Brain microvascular endothelial cell (primary cell): ENCODE data around the gene TMC8.
A peak's percentile ranks its signal among the peaks of the same experiment; 100 is the strongest.
"Not testable (repeated sequence)": the region's sequence is repeated elsewhere in the genome, so short reads cannot be mapped to it uniquely, and the experiment has no call there.

Experiments used
- DNase-seq: peaks from one replicate; pipeline ENCODE4 v3.0.0-alpha.2; 2020
- H3K27ac ChIP-seq: fragments of 250-450 bp; sonication (Bioruptor Pico); 2 replicates; pipeline ENCODE4 v1.5.1; 2020; ENCODE audit warnings: mild to moderate bottlenecking, moderate library complexity
- H3K27me3 ChIP-seq: fragments of 250-450 bp; sonication (Bioruptor Pico); replicated peaks from 2 replicates; pipeline ENCODE4 v1.5.1; 2020; ENCODE audit warnings: mild to moderate bottlenecking
- H3K36me3 ChIP-seq: fragments of 250-450 bp; sonication (Bioruptor Pico); replicated peaks from 2 replicates; pipeline ENCODE4 v1.5.1; 2020; ENCODE audit warnings: mild to moderate bottlenecking
- H3K4me3 ChIP-seq: 2 replicates; pipeline ENCODE4 v1.5.1; 2011; ENCODE audit warnings: low read depth, mild to moderate bottlenecking, control low read depth, low read length, moderate library complexity
- CTCF ChIP-seq: IDR thresholded peaks from 2 replicates; pipeline ENCODE4 v1.5.1; 2011; ENCODE audit warnings: low read depth, mild to moderate bottlenecking, moderate library complexity, low read length, control low read depth, inconsistent platforms; ENCODE audit errors: missing control alignments
- in situ Hi-C: cut with HindIII; loops from 2 replicates; pipeline ENCODE4 v1.10.0; 2017; ENCODE audit warnings: low sequenced_read_pairs, low pct_ligation_motif_present

Gene TMC8

GRCh38 chr17:78111727-78112517 is 18.6 kb upstream of the TMC8 start:
- in situ Hi-C loops, result no loop called here
- no peaks in the 10 kb centered on the region for H3K27me3 ChIP-seq
- no peak overlapping the region for H3K27ac ChIP-seq
- no peak for DNase-seq
- no peak overlapping the region for H3K4me3 ChIP-seq
- H3K36me3 ChIP-seq, result no peaks in the 10 kb centered on the region
- TF ChIP-seq CTCF, result no peak

GRCh38 chr17:78112518-78113471 is 17.8 kb upstream of the TMC8 start:
- H3K36me3 ChIP-seq, result no peaks in the 10 kb centered on the region
- no peaks in the 10 kb centered on the region for H3K27me3 ChIP-seq
- no peak overlapping the region for H3K27ac ChIP-seq
- TF ChIP-seq CTCF, result peak; percentile 97
- in situ Hi-C loops, result no loop called here
- DNase-seq, result peak; percentile 41
- no peak overlapping the region for H3K4me3 ChIP-seq

- no peak overlapping the region for H3K27ac ChIP-seq
- no peak for TF ChIP-seq CTCF
- in situ Hi-C loops, result no loop called here
- H3K36me3 ChIP-seq, result no peaks in the 10 kb centered on the region
- DNase-seq, result no peak
- H3K4me3 ChIP-seq, result no peak overlapping the region
- H3K27me3 ChIP-seq, result no peaks in the 10 kb centered on the region
Measured at GRCh38 chr17:78113804-78114785, 16.5 kb upstream of the TMC8 start.

GRCh38 chr17:78114831-78115723 is 15.5 kb upstream of the TMC8 start:
- H3K36me3 ChIP-seq, result no peaks in the 10 kb centered on the region
- H3K27me3 ChIP-seq, result no peaks in the 10 kb centered on the region
- no peak for DNase-seq
- in situ Hi-C loops, result no loop called here
- no peak overlapping the region for H3K27ac ChIP-seq
- H3K4me3 ChIP-seq, result no peak overlapping the region
- TF ChIP-seq CTCF, result no peak

GRCh38 chr17:78115803-78116202 is 14.8 kb upstream of the TMC8 start:
- in situ Hi-C loops, DNase-seq, H3K4me3 ChIP-seq, H3K36me3 ChIP-seq, H3K27me3 ChIP-seq, H3K27ac ChIP-seq: not testable (repeated sequence)
